T-helper 2 cell treated with Interferon-gamma antibody and Interleukin-4, amounts not matched to agents 100 ng/mL and 5 ng/mL, for 36 hours (primary cell): ENCODE data around the gene NELFB. TPM values are rescaled to one million over a fixed set of nuclear protein-coding genes. Genes with fewer than 3 reads are reported as not detected.
"Not testable (repeated sequence)": the region's sequence is repeated elsewhere in the genome, so short reads cannot be mapped to it uniquely, and the experiment has no call there.

Source experiments
- intact Hi-C: fragments of 100-400 bp; cut with micrococcal nuclease; formaldehyde crosslinking; loops from one replicate; pipeline ENCODE4 v1.15.1; 2023
- total RNA-seq: library from RNA; stranded (reverse); gene quantifications from 2 replicates; pipeline ENCODE4 v1.2.3, GENCODE V29; 2022

The NELFB gene
- total RNA-seq, 1 donor from 2014 or later = 67.2 TPM

GRCh38 chr9:137245450-137246421 lies 9.4 kb upstream of the NELFB start:
- intact Hi-C loops = no loop called here

GRCh38 chr9:137247135-137247915 lies 7.8 kb upstream of the NELFB start:
- intact Hi-C loops = no loop called here

GRCh38 chr9:137247916-137248175 lies 7.3 kb upstream of the NELFB start:
- intact Hi-C loops = no loop called here

- intact Hi-C loops = no loop called here
Measured at GRCh38 chr9:137250329-137251193, 4.6 kb upstream of the NELFB start.

GRCh38 chr9:137251194-137251461 lies 4.0 kb upstream of the NELFB start, which contains the start of gene STPG3:
STPG3 (plus strand) TSS chr9:137251286; CDS start chr9:137251287, 1 bp downstream.
- intact Hi-C loops = no loop called here

GRCh38 chr9:137251490-137252268 lies 3.4 kb upstream of the NELFB start:
- intact Hi-C loops = no loop called here

- intact Hi-C loops = no loop called here
Measured at GRCh38 chr9:137252555-137253506, 2.3 kb upstream of the NELFB start.

- intact Hi-C loops = loop anchor here (2.0 kb wide), 1 partner anchor 31 kb away; the partner anchor contains the start of gene RNF208
Measured at GRCh38 chr9:137253717-137254623, 1.2 kb upstream of the NELFB start.

GRCh38 chr9:137255448-137256114 lies 454 bp downstream of the NELFB start:
- intact Hi-C loops = loop anchor here (1.0 to 2.0 kb wide), 2 partner anchors 14 to 33 kb away; partner anchors contain the start of genes RNF208 and TUBB4B

GRCh38 chr9:137256362-137256761 lies 1.2 kb downstream of the NELFB start:
- intact Hi-C loops = no loop called here

GRCh38 chr9:137256856-137257255 lies 1.7 kb downstream of the NELFB start:
- intact Hi-C loops = no loop called here

- intact Hi-C loops = not testable (repeated sequence)
Measured at GRCh38 chr9:137262173-137262908, 7.2 kb downstream of the NELFB start.

- intact Hi-C loops = no loop called here
Measured at GRCh38 chr9:137262909-137263285, 7.8 kb downstream of the NELFB start.

GRCh38 chr9:137263506-137263905 lies 8.4 kb downstream of the NELFB start:
- intact Hi-C loops = no loop called here

- intact Hi-C loops = no loop called here
Measured at GRCh38 chr9:137264067-137264466, 8.9 kb downstream of the NELFB start.

- intact Hi-C loops = no loop called here
Measured at GRCh38 chr9:137265496-137266161, 10.5 kb downstream of the NELFB start.

GRCh38 chr9:137266162-137266527 lies 11.0 kb downstream of the NELFB start:
- intact Hi-C loops = no loop called here
